IMR-90 (cell line): ENCODE data around the gene VPS8. TPM values are rescaled to one million over a fixed set of nuclear protein-coding genes. Genes with fewer than 3 reads are reported as not detected.

Experiments used
- ATAC-seq: fragments of 200-7000 bp; cut with Tn5 transposase; 2 replicates; pipeline ENCODE4 v1.9.1; 2020; ENCODE audit warnings: low read depth, mild to moderate bottlenecking, moderate library complexity
- BruUV-seq: library from RNA; stranded (reverse); fragments of 400-500 nt; replicated peaks from 2 replicates; lab custom pipeline; 2021; lab: Mats Ljungman, UMichigan
- CTCF ChIA-PET: fragments of 300-600 bp; formaldehyde crosslinking; extraction: SDS; loops from one replicate; lab custom pipeline; 2021; ENCODE audit warnings: antibody characterized with exemption; lab: Yijun Ruan, JAX
- POLR2A ChIA-PET: fragments of 300-600 bp; sonication (Branson Sonifier 250); formaldehyde crosslinking; loops from one replicate; lab custom pipeline; 2022; ENCODE audit warnings: antibody characterized with exemption; ENCODE audit not compliant: unreplicated experiment; lab: Charles Lee
- DNase-seq: peaks from one replicate; pipeline ENCODE4 v3.0.0; 2013
- H2AFZ ChIP-seq: replicated peaks from 2 replicates; pipeline ENCODE3; 2013; ENCODE audit warnings: low read length, mild to moderate bottlenecking; ENCODE audit not compliant: poor library complexity
- H2AK5ac ChIP-seq: 2 replicates; pipeline ENCODE4 v1.6.1; 2013; ENCODE audit warnings: low read depth, low read length, inconsistent platforms
- H2AK9ac ChIP-seq: replicated peaks from 2 replicates; pipeline ENCODE3; 2013; ENCODE audit warnings: mild to moderate bottlenecking, low read depth, low read length, moderate library complexity; ENCODE audit not compliant: poor library complexity
- H2BK120ac ChIP-seq: 2 replicates; pipeline ENCODE4 v1.6.1; 2013; ENCODE audit warnings: low read depth, low read length, inconsistent platforms
- H2BK15ac ChIP-seq: 3 replicates; pipeline ENCODE4 v1.6.1; 2013; ENCODE audit warnings: low read depth, low read length, inconsistent platforms
- H2BK20ac ChIP-seq: 2 replicates; pipeline ENCODE4 v1.6.1; 2013; ENCODE audit warnings: low read depth, mild to moderate bottlenecking, inconsistent platforms, low read length, moderate library complexity
- H2BK5ac ChIP-seq: 2 replicates; pipeline ENCODE4 v1.6.1; 2013; ENCODE audit warnings: mild to moderate bottlenecking, low read depth, low read length, inconsistent platforms; ENCODE audit not compliant: poor library complexity, severe bottlenecking
- H3K14ac ChIP-seq: replicated peaks from 2 replicates; pipeline ENCODE4 v1.6.1; 2013; ENCODE audit warnings: low read depth, low read length, inconsistent platforms
- H3K18ac ChIP-seq: 2 replicates; pipeline ENCODE4 v1.6.1; 2013; ENCODE audit warnings: low read depth, low read length, control low read depth
- H3K23ac ChIP-seq: 2 replicates; pipeline ENCODE4 v1.6.1; 2013; ENCODE audit warnings: low read depth, low read length, inconsistent platforms
- H3K27ac ChIP-seq: 2 replicates; pipeline ENCODE4 v1.5.1; 2013; ENCODE audit warnings: mild to moderate bottlenecking, control low read depth, low read length; ENCODE audit not compliant: insufficient read depth
- H3K27me3 ChIP-seq: 2 replicates; pipeline ENCODE4 v1.6.1; 2013; ENCODE audit warnings: low read length; ENCODE audit not compliant: control insufficient read depth, insufficient read depth
- H3K36me3 ChIP-seq: 2 replicates; pipeline ENCODE4 v1.6.1; 2013; ENCODE audit warnings: low read length, mixed read lengths; ENCODE audit not compliant: control insufficient read depth, insufficient read depth
- H3K4ac ChIP-seq: 2 replicates; pipeline ENCODE4 v1.6.1; 2013; ENCODE audit warnings: low read depth, low read length, inconsistent platforms
- H3K4me1 ChIP-seq: 2 replicates; pipeline ENCODE4 v1.6.1; 2013; ENCODE audit warnings: low read length, mixed read lengths; ENCODE audit not compliant: control insufficient read depth, insufficient read depth
- H3K4me2 ChIP-seq: 2 replicates; pipeline ENCODE4 v1.6.1; 2013; ENCODE audit warnings: low read depth, mild to moderate bottlenecking, control low read depth, low read length, moderate library complexity
- H3K4me3 ChIP-seq: 2 replicates; pipeline ENCODE4 v1.5.1; 2013; ENCODE audit warnings: low read depth, mild to moderate bottlenecking, control low read depth, low read length, moderate library complexity; ENCODE audit not compliant: insufficient read depth
- H3K56ac ChIP-seq: 2 replicates; pipeline ENCODE4 v1.6.1; 2013; ENCODE audit warnings: low read length, inconsistent platforms; ENCODE audit not compliant: insufficient read depth; ENCODE audit errors: extremely low read depth
- H3K79me1 ChIP-seq, 2 experiments: 2 replicates each; pipeline ENCODE4 v1.6.1; 2013; ENCODE audit warnings: low read length in 2 of 2, inconsistent platforms in 1 of 2, low read depth in 1 of 2
- H3K9ac ChIP-seq: 2 replicates; pipeline ENCODE4 v1.6.1; 2013; ENCODE audit warnings: low read depth, low read length, control low read depth
- H3K9me1 ChIP-seq: 2 replicates; pipeline ENCODE4 v1.6.1; 2013; ENCODE audit warnings: low read length, inconsistent platforms; ENCODE audit not compliant: insufficient read depth
- H3K9me3 ChIP-seq: 2 replicates; pipeline ENCODE4 v1.6.1; 2013; ENCODE audit warnings: low read length; ENCODE audit not compliant: control insufficient read depth, insufficient read depth
- H4K20me1 ChIP-seq: 2 replicates; pipeline ENCODE4 v1.6.1; 2013; ENCODE audit warnings: low read length, inconsistent platforms; ENCODE audit not compliant: insufficient read depth
- H4K5ac ChIP-seq: 2 replicates; pipeline ENCODE4 v1.6.1; 2013; ENCODE audit warnings: mild to moderate bottlenecking, low read depth, low read length, control low read depth
- H4K8ac ChIP-seq, 2 experiments: 2 replicates each; pipeline ENCODE4 v1.6.1; 2013; ENCODE audit warnings: low read depth in 2 of 2, low read length in 2 of 2, control low read depth in 1 of 2, inconsistent platforms in 1 of 2
- H4K91ac ChIP-seq: 2 replicates; pipeline ENCODE4 v1.6.1; 2013; ENCODE audit warnings: low read depth, low read length, inconsistent platforms; ENCODE audit not compliant: insufficient read depth
- BHLHE40 ChIP-seq: fragments of 150-350 bp; IDR thresholded peaks from 2 replicates; pipeline ENCODE4 v1.6.1; 2016; ENCODE audit warnings: mild to moderate bottlenecking, low read depth, low read length
- CEBPB ChIP-seq: IDR thresholded peaks from 2 replicates; pipeline ENCODE4 v1.6.1; 2012; ENCODE audit warnings: low read depth, low read length, improper control_type of control experiment
- CHD1 ChIP-seq: IDR thresholded peaks from 2 replicates; pipeline ENCODE4 v1.6.1; 2012; ENCODE audit warnings: low read depth, low read length, improper control_type of control experiment
- ELK1 ChIP-seq: fragments of 150-350 bp; IDR thresholded peaks from 2 replicates; pipeline ENCODE4 v1.6.1; 2016; ENCODE audit warnings: low read depth, mild to moderate bottlenecking, low read length, moderate library complexity, borderline replicate concordance
- FOS ChIP-seq: fragments of 150-350 bp; IDR thresholded peaks from 2 replicates; pipeline ENCODE4 v1.6.1; 2016; ENCODE audit warnings: low read depth, low read length
- MAFK ChIP-seq: IDR thresholded peaks from 2 replicates; pipeline ENCODE4 v1.6.1; 2012; ENCODE audit warnings: low read depth, low read length, improper control_type of control experiment
- MAZ ChIP-seq: IDR thresholded peaks from 2 replicates; pipeline ENCODE4 v1.6.1; 2012; ENCODE audit warnings: low read depth, mild to moderate bottlenecking, low read length, improper control_type of control experiment, moderate library complexity, borderline replicate concordance
- MXI1 ChIP-seq: IDR thresholded peaks from 2 replicates; pipeline ENCODE4 v1.6.1; 2012; ENCODE audit warnings: low read depth, mild to moderate bottlenecking, low read length, moderate library complexity, borderline replicate concordance
- NFE2L2 ChIP-seq: fragments of 150-350 bp; IDR thresholded peaks from 2 replicates; pipeline ENCODE4 v1.6.1; 2016; ENCODE audit warnings: low read depth, mild to moderate bottlenecking, low read length
- POLR2A ChIP-seq: IDR thresholded peaks from 2 replicates; pipeline ENCODE4 v1.6.1; 2012; ENCODE audit warnings: mild to moderate bottlenecking, low read depth, low read length
- RCOR1 ChIP-seq: IDR thresholded peaks from 2 replicates; pipeline ENCODE4 v1.6.1; 2012; ENCODE audit warnings: mild to moderate bottlenecking, low read length, improper control_type of control experiment; ENCODE audit not compliant: insufficient replicate concordance
- RFX5 ChIP-seq: IDR thresholded peaks from 2 replicates; pipeline ENCODE4 v1.8.0; 2012; ENCODE audit warnings: low read depth, mild to moderate bottlenecking, low read length, moderate library complexity
- SMC3 ChIP-seq: fragments of 150-350 bp; IDR thresholded peaks from 2 replicates; pipeline ENCODE4 v1.6.1; 2016; ENCODE audit warnings: low read depth, mild to moderate bottlenecking, antibody characterized with exemption, low read length, moderate library complexity
- USF2 ChIP-seq: fragments of 150-350 bp; IDR thresholded peaks from 2 replicates; pipeline ENCODE4 v1.6.1; 2017; ENCODE audit warnings: mild to moderate bottlenecking, antibody characterized with exemption, low read length, low read depth
- WGBS, 2 experiments: methylation state at CpG; one replicate each; pipeline versions ENCODE4 v1.1.5 to v1.1.7; 2013; ENCODE audit warnings: missing lambda C conversion rate in 2 of 2; ENCODE audit not compliant: insufficient read length in 1 of 2; ENCODE audit errors: extremely low coverage in 2 of 2; 5-methylcytosine and 5-hydroxymethylcytosine counted together
- dilution Hi-C: fragments of 300-500 bp; cut with HindIII; formaldehyde crosslinking; loops from one replicate; pipeline ENCODE4 v1.14.3; 2018; ENCODE audit warnings: low sequenced_read_pairs; ENCODE audit not compliant: unreplicated experiment
- in situ Hi-C: fragments of 300-500 bp; cut with MboI; formaldehyde crosslinking; loops from 3 replicates; pipeline ENCODE4 v1.14.3; 2019; ENCODE audit warnings: low sequenced_read_pairs, inconsistent platforms, mixed read lengths
- intact Hi-C: fragments of 100-400 bp; cut with micrococcal nuclease; formaldehyde crosslinking; loops from 2 replicates; pipeline ENCODE4 v1.10.0; 2022
- polyA plus RNA-seq, 3 experiments: library from polyadenylated mRNA; depleted of rRNA; stranded (reverse); fragments of >200 nt; gene quantifications; 2 replicates each; pipeline ENCODE4 v1.2.3, GENCODE V29; 2012; ENCODE audit warnings: low replicate concordance in 1 of 3
- total RNA-seq: library from RNA; depleted of rRNA; stranded (reverse); fragments of >200 nt; gene quantifications from 2 replicates; pipeline ENCODE4 v1.2.3, GENCODE V29; 2012

The VPS8 gene
- total and polyA plus RNA-seq, 2 of the 4 experiments (the other 2 are of a cell fraction) = 14.0 to 56.1 TPM

GRCh38 chr3:185063431-185063830 is 251.5 kb downstream of the VPS8 start:
- H2AK9ac ChIP-seq = no peak overlapping the region

More at GRCh38 chr3:185063431-185063830, 251.5 kb downstream of the VPS8 start:
- Histone ChIP-seq H2BK120ac (no peak overlapping the region), H3K4me3 (no peak overlapping the region), H3K27me3 (no peaks in the 10 kb centered on the region; the same call in 1 of the 2 replicates), H4K91ac (no peak overlapping the region), H3K18ac (no peak overlapping the region), H2BK15ac (no peak overlapping the region), H3K79me1 (no peaks in the 10 kb centered on the region), H3K4me1 (no peaks in the 10 kb centered on the region), H2AFZ (no peak overlapping the region), H3K14ac (no peak overlapping the region), H3K4ac (no peak overlapping the region), H3K9ac (no peak overlapping the region), H3K27ac (no peak overlapping the region), H3K9me3 (no peaks in the 10 kb centered on the region; the same call in 1 of the 2 replicates), H2BK20ac (no peak overlapping the region), H3K23ac (no peak overlapping the region), H4K5ac (no peak overlapping the region), H3K4me2 (no peak overlapping the region), H3K36me3 (no peaks in the 10 kb centered on the region), H3K9me1 (no peaks in the 10 kb centered on the region), H2BK5ac (no peak overlapping the region), H3K56ac (no peak overlapping the region), H4K8ac (no peak overlapping the region), H4K20me1 (no peaks in the 10 kb centered on the region), H2AK5ac (no peak overlapping the region)
- CTCF ChIA-PET = interaction anchor here (1.4 kb wide), 1 partner anchor 14 kb away, joined by 5 read pairs; no protein-coding TSS in a partner anchor
- POLR2A ChIA-PET = interaction anchor here (0.6 kb wide), 1 partner anchor 14 kb away, joined by 3 read pairs; no protein-coding TSS in a partner anchor
- WGBS, 2 experiments = no CpG with 5 or more reads among the region's 3 CpGs
- in situ Hi-C loops (no loop called here), dilution Hi-C loops (no loop called here), intact Hi-C loops (no loop called here)
- DNase-seq (no peak), ATAC-seq (no peak)
- TF ChIP-seq MXI1 = no peak
- no peak for TF ChIP-seq USF2
- no peak for TF ChIP-seq RCOR1
- no peak for TF ChIP-seq RFX5
- no peak for TF ChIP-seq MAFK
- no peak for TF ChIP-seq CEBPB
- no peak for TF ChIP-seq ELK1
- no peak for TF ChIP-seq BHLHE40
- TF ChIP-seq CHD1 = no peak
- no peak for TF ChIP-seq NFE2L2
- TF ChIP-seq MAZ = no peak
- no peak for TF ChIP-seq POLR2A
- TF ChIP-seq FOS = no peak
- TF ChIP-seq SMC3 = no peak
- no TSS peak for BruUV-seq
